Mucosa of descending colon (tissue), 3 donors: ENCODE data around the gene MPV17L. TPM values are rescaled to one million over a fixed set of nuclear protein-coding genes. Genes with fewer than 3 reads are reported as not detected.
"Not testable (repeated sequence)": the region's sequence is repeated elsewhere in the genome, so short reads cannot be mapped to it uniquely, and the experiment has no call there.

Experiments
- ATAC-seq: fragments of 200-7000 bp; cut with Tn5 transposase; one replicate; pipeline ENCODE4 v1.9.1; 2020; ENCODE audit warnings: mild to moderate bottlenecking, moderate library complexity
- DNase-seq, 3 donors: peaks; one replicate each; pipeline ENCODE4 v3.0.0-alpha.2; 2020
- H3K36me3 ChIP-seq: fragments of 200-600 bp; one replicate; pipeline ENCODE4 v1.8.0; 2021; ENCODE audit warnings: low read depth, mild to moderate bottlenecking
- H3K4me1 ChIP-seq: fragments of 200-600 bp; one replicate; pipeline ENCODE4 v1.8.0; 2021; ENCODE audit warnings: low read depth, mild to moderate bottlenecking
- H3K4me3 ChIP-seq: fragments of 200-600 bp; one replicate; pipeline ENCODE4 v1.8.0; 2021; ENCODE audit warnings: mild to moderate bottlenecking
- H3K9me3 ChIP-seq: fragments of 200-600 bp; one replicate; pipeline ENCODE4 v1.8.0; 2021; ENCODE audit warnings: mild to moderate bottlenecking
- intact Hi-C, 2 donors: fragments of 100-400 bp; cut with DNase I in 1 of 2; cut with micrococcal nuclease in 1 of 2; formaldehyde crosslinking; loops; one replicate each; pipeline versions ENCODE4 v1.11.0 to v1.11.1; 2022; cut with DNase I, micrococcal nuclease
- long read RNA-seq, 2 donors: library from polyadenylated mRNA; unstranded; transcript quantifications; one replicate each; pipeline ENCODE4 v2.0.0, GENCODE V29; 2019 to 2021
- total RNA-seq, 3 donors: library from RNA; stranded (reverse); fragmentation: NEBNext Ultra II Directional in 2 of 3; extraction: Animal tissue kit (Norgen Biotek cat#: 25700) in 2 of 3; gene quantifications; one replicate each; pipeline versions ENCODE4 v1.2.1 to v1.2.4, GENCODE V29; 2021 to 2023
- donor health status: DM: no; HTN: no; CAD: no; lungs with moderate emphysema.
- donor health status: DM: no; HTN: no; CAD: no.
- donor health status: DM: no; HTN: yes; CAD: no.

MPV17L gene
- 1 to 10 TPM; 4.8 to 9.8 (median 8.3) TPM for total RNA-seq
- long read RNA-seq, donor 1, full-length matches to known transcripts, result 2 of 2 reads
- long read RNA-seq, donor 1, partial matches to known transcripts, result 0 of 2 reads
- long read RNA-seq, donor 1, other reads (novel, unspliced or antisense), result 0 of 2 reads
- long read RNA-seq, donor 2, full-length matches to known transcripts, result 3 of 3 reads
- long read RNA-seq, donor 2, partial matches to known transcripts, result 0 of 3 reads
- long read RNA-seq, donor 2, other reads (novel, unspliced or antisense), result 0 of 3 reads

DNA sequence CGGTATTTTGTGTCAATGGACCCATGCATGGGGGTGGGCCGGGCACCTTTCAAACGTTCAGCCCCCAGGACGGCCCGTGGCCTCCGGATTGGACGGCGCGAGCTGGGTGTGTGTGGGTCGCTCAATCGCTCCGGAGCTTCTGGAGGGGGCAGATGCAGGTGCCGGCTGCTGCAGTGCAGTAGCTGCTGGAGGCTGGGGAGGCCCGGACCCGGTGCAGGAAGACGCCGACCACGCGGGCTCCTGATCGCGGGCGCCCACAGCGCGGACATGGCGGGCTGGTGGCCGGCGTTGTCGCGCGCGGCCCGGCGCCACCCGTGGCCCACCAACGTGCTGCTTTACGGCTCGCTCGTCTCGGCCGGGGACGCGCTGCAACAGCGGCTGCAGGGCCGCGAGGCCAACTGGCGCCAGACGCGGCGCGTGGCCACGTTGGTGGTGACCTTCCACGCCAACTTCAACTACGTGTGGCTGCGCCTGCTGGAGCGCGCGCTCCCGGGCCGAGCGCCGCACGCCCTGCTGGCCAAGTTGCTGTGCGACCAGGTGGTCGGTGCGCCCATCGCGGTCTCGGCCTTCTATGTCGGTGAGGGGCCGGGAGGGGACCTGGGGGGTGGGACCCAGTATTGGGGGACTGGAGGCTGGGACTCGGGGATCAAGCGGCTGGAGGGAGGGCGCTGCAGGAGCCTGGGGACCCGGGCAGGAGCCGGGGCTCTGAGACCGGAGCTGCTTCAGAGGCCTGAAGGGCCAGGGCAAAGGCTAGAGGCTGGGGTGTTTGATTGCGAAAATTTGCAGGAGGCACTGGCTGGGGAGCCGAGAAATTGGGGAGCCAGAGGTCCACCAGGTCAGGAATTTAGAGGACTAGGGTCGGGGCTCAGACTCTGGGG lies at the start of gene MPV17L:
TSS of gene MPV17L (plus strand) at position 124 of the 878 bp plus-strand sequence. CDS start at position 268, 144 bp downstream.
- H3K4me1 ChIP-seq, H3K9me3 ChIP-seq, intact Hi-C loops, H3K36me3 ChIP-seq: not testable (repeated sequence)
- peak within 1 kb of the TSS; percentile 32 for H3K4me3 ChIP-seq
- peak; percentile 87 for ATAC-seq
- peak; percentile 31 to 69 (median 64) for DNase-seq

DNA sequence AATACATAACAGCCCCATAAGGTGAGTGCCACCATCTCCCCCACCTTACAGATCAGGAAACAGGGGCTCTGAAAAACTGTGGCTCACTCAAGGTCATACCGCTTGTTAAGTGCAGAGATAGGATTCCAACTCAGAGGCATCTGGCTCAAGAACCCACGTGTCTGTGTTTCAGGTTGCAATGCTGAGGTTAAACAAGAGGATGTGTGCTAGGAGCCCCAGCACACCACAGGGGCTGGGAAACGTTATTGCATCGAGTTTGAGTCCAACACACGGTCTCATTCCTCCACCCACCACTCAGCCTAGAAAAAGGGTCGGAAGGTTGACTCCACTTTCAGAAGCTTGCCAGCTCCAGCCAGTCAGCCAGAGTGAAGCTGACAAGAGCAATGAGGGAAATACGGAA lies 46.8 kb upstream of the MPV17L start:
- H3K9me3 ChIP-seq, H3K4me3 ChIP-seq, DNase-seq, H3K4me1 ChIP-seq, intact Hi-C loops, ATAC-seq, H3K36me3 ChIP-seq: not testable (repeated sequence)

DNA sequence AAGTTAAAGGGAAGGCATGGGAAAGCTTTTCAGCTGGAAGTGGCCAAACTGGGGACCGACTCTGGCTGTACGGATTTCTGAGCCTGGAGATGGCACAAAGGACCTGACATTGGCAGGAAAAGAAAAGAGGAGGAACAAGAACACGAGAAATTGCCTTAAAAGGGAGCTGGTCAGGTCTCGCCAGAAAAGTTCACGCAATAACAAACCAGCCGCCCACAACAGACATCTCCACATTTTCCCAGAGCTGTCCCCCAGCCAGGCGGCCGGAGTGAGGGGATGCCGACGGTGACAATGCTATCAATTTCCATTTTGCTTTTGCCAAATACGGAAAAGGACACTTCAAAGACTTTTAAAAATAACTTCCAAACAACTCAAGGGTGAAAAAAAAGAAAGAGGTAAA lies 44.3 kb upstream of the MPV17L start:
- H3K9me3 ChIP-seq, H3K36me3 ChIP-seq, intact Hi-C loops, H3K4me1 ChIP-seq, H3K4me3 ChIP-seq, ATAC-seq, DNase-seq: not testable (repeated sequence)

DNA sequence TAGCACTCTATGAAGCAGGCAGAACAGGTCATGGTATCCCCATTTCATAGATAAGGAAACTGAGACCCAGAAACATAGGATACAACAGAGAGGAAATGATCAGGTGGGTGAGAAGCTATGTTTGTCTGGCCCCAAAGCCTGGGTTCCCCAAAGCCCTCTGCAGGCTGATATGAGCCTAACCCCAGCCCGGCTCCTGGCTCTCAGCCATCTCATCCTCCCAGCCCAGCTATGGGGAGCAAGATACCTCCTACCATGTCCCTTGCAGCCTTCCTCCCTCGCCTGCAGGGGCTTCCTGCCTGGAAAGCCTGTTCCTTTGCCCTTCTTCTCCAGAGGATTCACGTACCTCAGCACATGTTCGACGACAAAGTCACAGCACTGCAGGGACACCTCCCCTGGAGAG lies 43.8 kb upstream of the MPV17L start:
- H3K4me3 ChIP-seq, H3K36me3 ChIP-seq, intact Hi-C loops, DNase-seq, ATAC-seq, H3K4me1 ChIP-seq, H3K9me3 ChIP-seq: not testable (repeated sequence)

DNA sequence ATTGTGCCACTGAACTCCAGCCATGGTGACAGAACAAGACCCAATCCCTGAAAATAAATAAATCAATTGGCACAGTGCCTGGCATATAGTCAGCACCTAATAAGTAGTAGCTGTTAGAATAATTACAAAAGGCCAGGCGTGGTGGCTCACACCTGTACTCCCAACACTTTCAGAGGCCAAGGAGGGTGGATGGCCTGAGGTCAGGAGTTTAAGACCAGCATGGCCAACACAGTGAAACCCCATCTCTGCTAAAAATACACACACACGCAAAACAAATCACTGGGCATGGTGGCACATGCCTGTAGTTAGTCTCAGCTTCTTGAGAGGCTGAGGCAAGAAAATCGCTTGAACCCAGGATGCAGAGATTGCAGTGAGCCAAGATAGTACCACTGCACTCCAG lies 42.7 kb upstream of the MPV17L start:
- intact Hi-C loops, H3K9me3 ChIP-seq, H3K4me3 ChIP-seq, ATAC-seq, H3K36me3 ChIP-seq, DNase-seq, H3K4me1 ChIP-seq: not testable (repeated sequence)

DNA sequence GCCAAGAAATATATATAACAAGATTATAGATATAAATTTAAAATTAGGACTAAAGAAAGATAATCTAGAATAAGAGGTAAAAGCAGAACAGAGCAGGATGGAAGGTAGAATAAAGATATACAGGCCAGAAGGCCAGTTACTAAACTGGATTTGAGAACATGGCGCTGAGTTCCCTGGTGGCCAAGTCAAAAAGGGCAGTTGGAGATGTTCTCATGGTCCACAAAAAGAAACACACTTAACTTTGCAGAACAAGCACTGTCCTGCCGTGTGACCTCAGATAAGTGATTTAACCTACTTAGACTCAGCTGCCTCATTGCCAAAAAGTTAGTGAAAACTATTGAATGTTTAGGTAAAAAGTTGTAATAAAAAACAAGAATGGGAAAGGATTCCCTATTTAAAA lies 40.7 kb upstream of the MPV17L start:
- H3K36me3 ChIP-seq, DNase-seq, H3K9me3 ChIP-seq, ATAC-seq, H3K4me1 ChIP-seq, H3K4me3 ChIP-seq, intact Hi-C loops: not testable (repeated sequence)

DNA sequence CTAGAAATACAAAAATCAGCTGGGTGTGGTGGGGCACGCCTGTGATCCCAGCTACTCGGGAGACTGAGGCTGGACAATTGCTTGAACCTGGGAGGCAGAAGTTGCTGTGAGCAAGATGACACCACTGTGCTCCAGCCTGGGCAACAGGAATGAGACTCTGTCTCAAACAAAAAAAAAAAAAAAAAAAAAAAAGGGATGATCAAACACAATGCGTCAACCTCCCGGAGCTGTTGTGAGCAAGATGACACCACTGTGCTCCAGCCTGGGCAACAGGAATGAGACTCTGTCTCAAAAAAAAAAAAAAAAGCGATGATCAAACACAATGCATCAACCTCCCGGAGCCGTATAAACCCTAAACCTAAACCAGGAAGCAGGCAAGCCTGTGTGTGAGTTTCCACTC lies 38.1 kb upstream of the MPV17L start:
- H3K36me3 ChIP-seq, ATAC-seq, H3K9me3 ChIP-seq, DNase-seq, H3K4me1 ChIP-seq, H3K4me3 ChIP-seq, intact Hi-C loops: not testable (repeated sequence)

DNA sequence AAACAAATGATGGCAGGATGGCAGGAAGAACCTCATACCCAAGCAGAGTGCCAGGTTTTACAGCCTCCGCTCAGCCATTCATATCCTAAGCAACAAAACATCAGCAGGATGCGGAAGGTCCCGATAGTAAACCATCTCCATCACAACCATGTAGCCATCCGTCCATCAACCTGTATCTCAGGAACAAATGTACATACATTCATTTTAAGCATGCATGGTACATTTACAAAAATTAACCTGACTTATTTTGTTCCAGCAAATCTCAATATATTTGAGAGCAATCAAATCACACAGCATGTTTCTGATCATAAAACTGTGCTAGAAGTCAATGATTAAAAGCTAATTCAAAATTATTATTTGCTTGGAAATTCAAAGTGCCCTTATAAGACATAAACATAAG lies 17.4 kb upstream of the MPV17L start, which contains the start of gene NPIPA5:
TSS of gene NPIPA5 (minus strand) at position 101 of the 400 bp plus-strand sequence. CDS start at position 101, 0 bp downstream.
- H3K4me3 ChIP-seq, ATAC-seq, intact Hi-C loops, H3K36me3 ChIP-seq, H3K9me3 ChIP-seq, H3K4me1 ChIP-seq, DNase-seq: not testable (repeated sequence)

DNA sequence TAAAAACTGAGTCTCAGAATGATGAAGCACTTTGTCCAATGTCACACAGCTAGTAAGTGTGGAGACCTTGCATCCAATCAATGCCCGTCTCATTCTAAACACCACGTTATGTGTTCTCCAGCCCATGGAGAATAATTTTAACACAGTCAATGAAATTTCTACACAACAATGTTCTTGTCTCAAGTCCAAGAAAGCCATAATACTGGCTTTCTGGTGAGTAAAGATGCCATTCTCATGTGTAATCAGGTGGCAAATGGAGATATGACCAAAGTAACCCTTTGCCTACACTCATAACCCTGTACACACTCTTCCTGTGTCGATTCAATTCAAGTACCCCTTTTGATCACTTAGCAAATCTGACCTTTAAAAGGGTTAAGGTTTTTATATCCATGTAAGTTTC lies 12.7 kb upstream of the MPV17L start:
- H3K4me3 ChIP-seq, DNase-seq, ATAC-seq, H3K4me1 ChIP-seq, intact Hi-C loops, H3K9me3 ChIP-seq, H3K36me3 ChIP-seq: not testable (repeated sequence)

DNA sequence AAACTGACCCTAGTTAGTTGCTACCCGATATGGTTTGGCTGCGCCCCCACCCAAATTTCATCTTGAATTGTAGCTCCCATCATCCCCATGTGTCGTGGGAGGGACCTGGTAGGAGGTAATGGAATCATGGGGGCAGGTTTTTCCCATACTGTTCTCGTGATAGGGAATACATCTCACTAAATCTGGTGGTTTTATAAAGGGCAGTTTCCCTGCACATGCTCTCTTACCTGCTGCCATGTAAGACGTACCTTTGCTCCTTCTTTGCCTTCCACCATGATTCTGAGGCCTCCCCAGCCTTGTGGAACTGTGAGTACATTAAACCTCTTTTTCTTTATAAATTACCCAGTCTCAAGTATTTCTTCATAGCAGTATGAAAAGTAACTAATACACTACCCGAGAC lies 7.5 kb upstream of the MPV17L start:
- intact Hi-C loops, H3K9me3 ChIP-seq, DNase-seq, ATAC-seq, H3K36me3 ChIP-seq, H3K4me1 ChIP-seq, H3K4me3 ChIP-seq: not testable (repeated sequence)

DNA sequence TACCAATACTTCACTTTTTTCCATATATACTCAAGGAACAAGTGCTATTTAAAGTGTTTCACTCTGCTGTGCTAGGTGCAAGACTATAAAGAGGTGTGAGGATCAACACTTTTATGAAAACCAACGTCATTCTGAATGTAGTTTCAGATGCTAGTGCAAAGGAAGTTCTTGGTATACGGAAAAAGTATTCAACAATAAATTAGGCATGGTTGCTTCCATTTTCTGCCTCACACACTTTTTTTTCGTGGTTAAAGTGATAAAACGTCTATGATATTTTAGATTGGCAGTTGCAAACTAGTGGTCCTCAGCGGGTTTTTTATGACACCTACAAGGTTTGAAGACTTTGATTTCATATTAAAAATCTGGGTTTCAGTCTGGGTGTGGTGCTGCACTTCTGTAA lies 5.6 kb upstream of the MPV17L start:
- H3K4me1 ChIP-seq, H3K36me3 ChIP-seq, ATAC-seq, DNase-seq, H3K4me3 ChIP-seq, H3K9me3 ChIP-seq, intact Hi-C loops: not testable (repeated sequence)

DNA sequence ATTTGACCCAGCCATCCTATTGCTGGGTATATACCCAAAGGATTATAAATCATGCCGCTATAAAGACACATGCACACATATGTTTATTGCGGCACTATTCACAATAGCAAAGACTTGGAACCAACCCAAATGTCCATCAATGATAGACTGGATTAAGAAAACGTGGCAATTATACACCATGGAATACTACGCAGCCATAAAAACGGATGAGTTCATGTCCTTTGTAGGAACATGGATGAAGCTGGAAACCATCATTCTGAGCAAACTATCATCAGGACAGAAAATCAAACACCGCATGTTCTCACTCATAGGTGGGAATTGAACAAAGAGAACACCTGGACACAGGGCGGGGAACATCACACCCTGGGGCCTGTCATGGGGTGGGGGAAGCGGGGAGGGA lies 2.5 kb upstream of the MPV17L start:
- H3K9me3 ChIP-seq, H3K4me3 ChIP-seq, DNase-seq, ATAC-seq, intact Hi-C loops, H3K4me1 ChIP-seq, H3K36me3 ChIP-seq: not testable (repeated sequence)

DNA sequence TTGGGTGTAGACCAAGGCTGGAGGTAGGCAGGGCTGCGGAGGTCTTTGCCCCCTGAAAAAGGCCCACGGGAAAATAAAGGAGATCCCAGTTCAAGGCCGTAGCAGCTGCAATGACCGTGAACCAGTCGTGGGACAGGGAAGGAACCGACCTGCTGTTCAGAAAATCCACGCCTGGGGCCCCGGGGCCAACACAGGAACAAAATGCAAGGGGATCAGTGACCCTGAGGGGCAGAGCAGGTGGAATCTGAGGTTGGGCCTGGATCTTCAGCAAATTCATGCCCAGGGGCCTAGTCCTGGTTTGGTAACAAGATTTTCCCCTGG lies 915 bp downstream of the MPV17L start:
- H3K36me3 ChIP-seq, intact Hi-C loops, H3K4me3 ChIP-seq, H3K9me3 ChIP-seq, H3K4me1 ChIP-seq, DNase-seq: not testable (repeated sequence)
- ATAC-seq, result peak; percentile 3
